ENCODE data around the gene PGR.

DNA sequence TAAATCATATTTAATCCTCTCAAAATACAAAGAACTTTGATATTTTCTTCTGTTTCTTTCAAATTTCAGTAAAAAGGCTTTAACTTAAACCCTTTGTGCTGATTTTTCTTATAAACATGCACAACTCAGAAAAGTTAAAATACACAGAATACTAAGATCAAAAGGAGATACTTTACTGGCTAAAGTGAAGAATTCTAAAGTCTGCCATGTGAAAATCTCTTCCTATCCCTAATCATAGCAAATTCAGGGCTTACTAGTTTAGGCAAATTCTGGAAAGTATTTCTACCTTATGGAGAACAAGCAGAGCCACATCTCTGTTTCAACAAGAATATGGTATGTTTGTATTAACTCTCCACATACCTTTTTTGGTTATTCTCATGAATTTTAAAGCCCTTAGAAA, 96.6 kb downstream of the PGR start:
- no peak for TF ChIP-seq FOXM1 (IDR thresholded peaks at IDR 0.05; ENCODE audit: borderline replicate concordance, low read depth)
- TF ChIP-seq, protein P1, sequence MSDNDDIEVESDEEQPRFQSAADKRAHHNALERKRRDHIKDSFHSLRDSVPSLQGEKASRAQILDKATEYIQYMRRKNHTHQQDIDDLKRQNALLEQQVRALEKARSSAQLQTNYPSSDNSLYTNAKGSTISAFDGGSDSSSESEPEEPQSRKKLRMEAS (IDR thresholded peaks at IDR 0.05), result no peak
- TF ChIP-seq, protein P2, sequence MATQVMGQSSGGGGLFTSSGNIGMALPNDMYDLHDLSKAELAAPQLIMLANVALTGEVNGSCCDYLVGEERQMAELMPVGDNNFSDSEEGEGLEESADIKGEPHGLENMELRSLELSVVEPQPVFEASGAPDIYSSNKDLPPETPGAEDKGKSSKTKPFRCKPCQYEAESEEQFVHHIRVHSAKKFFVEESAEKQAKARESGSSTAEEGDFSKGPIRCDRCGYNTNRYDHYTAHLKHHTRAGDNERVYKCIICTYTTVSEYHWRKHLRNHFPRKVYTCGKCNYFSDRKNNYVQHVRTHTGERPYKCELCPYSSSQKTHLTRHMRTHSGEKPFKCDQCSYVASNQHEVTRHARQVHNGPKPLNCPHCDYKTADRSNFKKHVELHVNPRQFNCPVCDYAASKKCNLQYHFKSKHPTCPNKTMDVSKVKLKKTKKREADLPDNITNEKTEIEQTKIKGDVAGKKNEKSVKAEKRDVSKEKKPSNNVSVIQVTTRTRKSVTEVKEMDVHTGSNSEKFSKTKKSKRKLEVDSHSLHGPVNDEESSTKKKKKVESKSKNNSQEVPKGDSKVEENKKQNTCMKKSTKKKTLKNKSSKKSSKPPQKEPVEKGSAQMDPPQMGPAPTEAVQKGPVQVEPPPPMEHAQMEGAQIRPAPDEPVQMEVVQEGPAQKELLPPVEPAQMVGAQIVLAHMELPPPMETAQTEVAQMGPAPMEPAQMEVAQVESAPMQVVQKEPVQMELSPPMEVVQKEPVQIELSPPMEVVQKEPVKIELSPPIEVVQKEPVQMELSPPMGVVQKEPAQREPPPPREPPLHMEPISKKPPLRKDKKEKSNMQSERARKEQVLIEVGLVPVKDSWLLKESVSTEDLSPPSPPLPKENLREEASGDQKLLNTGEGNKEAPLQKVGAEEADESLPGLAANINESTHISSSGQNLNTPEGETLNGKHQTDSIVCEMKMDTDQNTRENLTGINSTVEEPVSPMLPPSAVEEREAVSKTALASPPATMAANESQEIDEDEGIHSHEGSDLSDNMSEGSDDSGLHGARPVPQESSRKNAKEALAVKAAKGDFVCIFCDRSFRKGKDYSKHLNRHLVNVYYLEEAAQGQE (IDR thresholded peaks at IDR 0.05; ENCODE audit: low read depth), result no peak
- TF ChIP-seq EP300 (IDR thresholded peaks at IDR 0.05; ENCODE audit: borderline replicate concordance), result no peak
- no peak for TF ChIP-seq CEBPB (IDR thresholded peaks at IDR 0.05)
- no peak for TF ChIP-seq CREB1 (IDR thresholded peaks at IDR 0.05; ENCODE audit: low read depth)
- TF ChIP-seq RAD21 (IDR thresholded peaks at IDR 0.05; ENCODE audit: low read depth), result no peak
- TF ChIP-seq TEAD4 (IDR thresholded peaks at IDR 0.05), result no peak
- TF ChIP-seq TAF1 (IDR thresholded peaks at IDR 0.05; ENCODE audit: low read depth), result no peak

Data from Ishikawa (cell line).